HG03159 (cell line): ENCODE results near the gene ARID3B.
"Not testable (repeated sequence)": the region's sequence is repeated elsewhere in the genome, so short reads cannot be mapped to it uniquely, and the experiment has no call there.

Experiments used
- ATAC-seq: cut with Tn5 transposase; IDR thresholded peaks from one replicate; pipeline ENCODE4 v1.9.1; 2021; ENCODE audit warnings: mild to moderate bottlenecking, moderate library complexity; ENCODE audit not compliant: unreplicated experiment

Gene ARID3B

GRCh38 chr15:74535388-74536084 lies 5.5 kb upstream of the ARID3B start:
- no peak for ATAC-seq

DNA sequence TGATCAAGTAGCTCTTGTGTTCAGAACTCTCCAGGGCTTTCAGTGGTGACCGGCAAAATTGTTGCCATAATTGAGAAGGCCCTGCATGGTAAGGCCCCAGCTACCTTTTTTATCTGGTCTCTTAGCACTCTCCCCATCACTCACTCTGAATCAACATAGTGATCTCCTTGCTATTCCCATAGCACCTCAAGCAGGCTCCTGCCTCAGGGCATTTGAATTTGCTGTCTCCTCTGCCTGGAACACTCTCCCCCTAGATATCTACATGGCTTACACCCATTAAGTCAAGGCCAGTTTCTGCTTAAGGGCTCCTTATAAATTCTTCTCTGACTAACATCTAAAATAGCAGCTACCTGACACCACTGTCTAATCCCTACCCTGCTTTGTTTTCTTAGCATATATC lies 3.3 kb upstream of the ARID3B start:
- ATAC-seq: no peak

- ATAC-seq: not testable (repeated sequence)
Observed at GRCh38 chr15:74539521-74539920, 1.5 kb upstream of the ARID3B start.

DNA sequence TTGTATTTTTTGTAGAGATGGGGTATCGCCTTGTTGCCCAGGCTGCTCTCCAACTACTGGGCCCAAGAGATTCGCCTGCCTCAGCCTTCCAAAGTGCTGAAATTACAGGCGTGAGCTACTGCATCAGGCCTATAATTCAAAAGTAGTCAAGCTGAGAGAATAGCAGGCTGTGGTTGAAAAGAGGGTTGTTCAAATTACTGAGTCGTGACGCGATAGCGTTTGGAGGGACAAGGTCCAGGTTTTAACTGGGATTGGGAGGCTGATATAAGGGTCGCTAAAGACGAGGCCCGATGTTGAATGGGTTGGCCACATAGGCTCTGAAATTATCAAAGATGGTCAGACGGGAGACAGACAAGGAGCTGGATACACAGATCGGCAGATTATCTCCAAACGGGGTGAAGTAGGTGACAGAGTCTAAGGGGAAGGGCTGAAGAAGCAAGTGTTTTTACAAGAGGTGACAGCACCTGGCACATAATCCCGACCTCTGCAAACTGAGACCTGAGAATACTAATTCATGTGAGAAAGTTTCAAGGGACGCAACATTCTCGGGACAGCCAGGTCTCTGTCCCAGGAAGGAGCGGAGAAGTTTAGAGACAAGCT lies 759 bp upstream of the ARID3B start:
- peak; percentile 3 for ATAC-seq

- peak; percentile 33 for ATAC-seq
Observed at GRCh38 chr15:74541494-74542165, 610 bp downstream of the ARID3B start.

GRCh38 chr15:74542166-74543042 lies 1.4 kb downstream of the ARID3B start:
- no peak for ATAC-seq

- ATAC-seq: no peak
Observed at GRCh38 chr15:74543043-74543422, 2.0 kb downstream of the ARID3B start.

DNA sequence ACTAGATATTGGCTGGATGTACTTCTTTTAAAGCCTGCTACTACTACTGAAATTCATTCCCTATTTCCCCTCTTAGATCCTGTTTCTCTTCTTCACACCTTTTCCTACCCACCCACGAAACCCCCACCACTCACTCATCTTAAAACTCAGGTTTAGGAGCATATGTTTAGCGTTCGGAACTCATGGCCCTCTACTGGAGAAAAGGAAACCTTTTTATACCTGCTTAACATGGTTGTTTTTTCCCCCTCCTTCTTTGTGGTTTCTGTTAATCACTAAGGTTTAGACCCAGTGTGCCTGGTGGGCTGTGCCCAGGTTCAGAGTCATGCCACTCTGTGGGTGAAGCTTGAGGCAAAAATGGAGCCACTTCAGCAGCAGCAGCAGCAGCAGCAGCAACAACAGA lies 2.6 kb downstream of the ARID3B start:
- no peak for ATAC-seq

GRCh38 chr15:74545086-74545485 lies 4.1 kb downstream of the ARID3B start:
- ATAC-seq: no peak

DNA sequence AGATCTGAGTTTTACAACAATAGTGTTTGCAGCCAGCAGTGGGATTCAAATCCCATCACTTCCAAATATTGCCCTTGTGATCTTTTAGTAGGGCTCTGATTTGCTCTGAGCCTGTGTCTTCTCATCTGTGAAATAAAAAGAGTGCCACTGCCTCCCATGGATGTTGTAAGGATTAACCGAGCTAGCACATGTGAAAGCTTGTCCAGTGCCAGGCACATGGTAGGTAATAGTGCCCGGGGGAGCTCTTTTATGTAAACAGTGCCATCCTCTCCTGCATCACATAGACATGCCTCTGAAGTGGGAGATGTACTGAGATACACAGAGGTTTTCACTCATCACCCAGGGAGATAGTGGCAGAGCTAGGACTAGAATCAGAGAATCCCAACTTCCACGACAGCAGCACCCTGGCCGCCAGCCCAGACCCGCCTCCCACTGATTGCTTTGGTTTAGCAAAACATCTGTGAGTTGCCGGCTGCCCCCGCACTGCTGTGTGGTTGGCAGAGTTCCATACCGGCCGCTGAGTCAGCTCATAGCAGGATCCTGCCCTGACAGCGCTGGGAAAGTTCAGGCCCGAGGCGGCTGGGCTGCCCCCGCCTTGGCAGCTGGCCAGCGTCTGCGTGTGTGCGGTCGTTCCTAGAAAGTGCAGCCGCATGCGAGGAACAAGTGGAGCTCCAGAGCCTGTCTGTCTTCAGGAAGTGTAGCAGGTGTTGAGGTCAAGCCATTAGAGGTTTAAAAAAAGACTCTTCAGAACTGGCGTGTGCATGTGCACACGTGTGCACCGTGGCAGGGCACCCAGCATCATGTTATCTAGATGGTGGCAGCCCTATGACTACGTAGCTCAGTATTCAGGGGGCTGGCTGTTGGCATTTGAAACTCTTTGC lies 5.0 kb downstream of the ARID3B start:
- ATAC-seq: peak; percentile 45

DNA sequence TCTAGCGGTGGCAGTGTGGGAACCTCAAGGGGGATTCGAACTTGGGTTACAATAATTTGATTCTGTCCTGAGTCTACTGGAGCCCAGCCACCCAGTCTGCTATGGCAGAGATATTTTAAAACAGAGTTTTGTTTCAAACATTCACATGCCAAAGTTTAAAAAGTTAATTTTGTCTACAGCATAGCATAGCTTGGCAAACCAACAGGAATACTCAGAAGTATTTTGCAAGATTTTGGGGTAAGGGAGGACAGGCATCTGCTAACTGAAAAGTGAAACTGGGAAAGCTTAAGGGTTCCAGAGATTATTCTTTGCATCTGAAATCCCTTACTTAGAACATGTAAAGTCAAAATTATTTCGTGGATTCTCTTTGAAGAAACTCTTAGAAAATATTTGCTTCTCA lies 6.6 kb downstream of the ARID3B start:
- no peak for ATAC-seq

- no peak for ATAC-seq
Observed at GRCh38 chr15:74548241-74548640, 7.2 kb downstream of the ARID3B start.

DNA sequence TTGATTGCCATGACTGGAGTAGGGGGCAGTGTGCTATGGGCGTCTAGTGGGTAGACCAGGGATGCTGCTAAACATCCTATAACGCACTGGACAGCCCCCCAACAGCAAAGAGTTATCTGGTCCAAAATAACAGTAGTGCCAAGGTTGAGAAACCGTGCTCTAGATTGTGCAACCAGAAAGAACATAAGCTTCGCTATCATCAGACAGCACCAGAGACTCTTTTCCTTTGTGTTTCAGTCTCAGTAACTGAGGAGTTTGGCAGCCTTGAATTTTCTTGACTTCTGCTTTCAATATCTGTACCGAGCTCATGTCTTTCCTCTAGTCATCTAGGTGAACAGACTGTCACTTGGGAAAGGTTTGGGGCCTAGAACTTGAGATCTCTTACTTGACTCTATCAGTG lies 8.8 kb downstream of the ARID3B start:
- ATAC-seq: no peak

- ATAC-seq: no peak
Observed at GRCh38 chr15:74551714-74552113, 10.7 kb downstream of the ARID3B start.

GRCh38 chr15:74552773-74553441 lies 11.9 kb downstream of the ARID3B start:
- no peak for ATAC-seq

- no peak for ATAC-seq
Observed at GRCh38 chr15:74555192-74555591, 14.2 kb downstream of the ARID3B start.

GRCh38 chr15:74558706-74559105 lies 17.7 kb downstream of the ARID3B start:
- ATAC-seq: no peak

GRCh38 chr15:74563442-74563841 lies 22.4 kb downstream of the ARID3B start:
- ATAC-seq: no peak

DNA sequence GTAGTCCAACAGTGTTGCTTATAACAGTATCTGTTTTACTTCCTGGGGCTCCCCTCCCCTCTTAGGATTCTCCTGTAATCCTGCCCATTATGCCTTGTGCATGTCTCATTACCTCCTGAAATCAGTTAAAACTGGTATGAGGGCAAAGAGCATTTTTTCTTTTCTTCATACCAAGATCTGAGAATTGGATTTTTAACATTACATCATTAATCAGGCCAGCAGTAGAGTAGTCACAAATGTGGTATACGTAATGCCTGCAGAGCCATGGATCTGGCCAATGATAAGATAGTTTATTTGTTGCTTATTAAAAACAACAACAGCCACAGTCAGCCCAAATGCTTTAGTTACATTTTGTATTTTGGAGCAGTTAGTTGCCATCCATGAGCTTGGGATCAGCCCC lies 23.2 kb downstream of the ARID3B start:
- ATAC-seq: no peak
